ENCODE measurements around the gene BSPRY.

BSPRY gene

GRCh38 chr9:113391917-113392316 lies 42.6 kb downstream of the BSPRY start:
- CTCF ChIA-PET: interaction anchor here (4.3 kb wide), 1 partner anchor 9 kb away, joined by 28 read pairs; the partner anchor contains the start of gene ALAD
- no peak overlapping the region for H3K4me3 ChIP-seq (ENCODE audit: low read depth, low read length)
- TF ChIP-seq CTCF (IDR thresholded peaks at IDR 0.05; ENCODE audit: insufficient read depth, low read length, missing control alignments): no peak
- POLR2A ChIA-PET: interaction anchor here (0.5 to 0.6 kb wide), 2 partner anchors 18 to 52 kb away, joined by 3 to 5 read pairs; partner anchors contain the start of genes C9orf43, POLE3 and WDR31
- no peak for DNase-seq (ENCODE audit: low read depth, low spot score)

- DNase-seq (ENCODE audit: low read depth, low spot score): no peak
- CTCF ChIA-PET: interaction anchor here (0.6 to 4.3 kb wide), 4 partner anchors 8 to 88 kb away, joined by 3 to 28 read pairs (median 6); partner anchors contain the start of gene ALAD
- no peak for TF ChIP-seq CTCF (IDR thresholded peaks at IDR 0.05; ENCODE audit: insufficient read depth, low read length, missing control alignments)
- POLR2A ChIA-PET: no interaction called here
- H3K4me3 ChIP-seq (ENCODE audit: low read depth, low read length): no peak overlapping the region
Measured at GRCh38 chr9:113393281-113393680, 43.9 kb downstream of the BSPRY start.

- no peak for TF ChIP-seq CTCF (IDR thresholded peaks at IDR 0.05; ENCODE audit: insufficient read depth, low read length, missing control alignments)
- POLR2A ChIA-PET: no interaction called here
- no peak for DNase-seq (ENCODE audit: low read depth, low spot score)
- CTCF ChIA-PET: interaction anchor here (0.8 to 3.1 kb wide), 2 partner anchors 11 to 263 kb away, joined by 3 to 10 read pairs; no protein-coding TSS in a partner anchor
- no peak overlapping the region for H3K4me3 ChIP-seq (ENCODE audit: low read depth, low read length)
Measured at GRCh38 chr9:113395000-113395861, 45.9 kb downstream of the BSPRY start.

- POLR2A ChIA-PET: no interaction called here
- CTCF ChIA-PET: interaction anchor here (0.7 to 5.5 kb wide), 6 partner anchors 9 to 258 kb away, joined by 3 to 61 read pairs (median 4); partner anchors contain the start of genes C9orf43 and POLE3
- TF ChIP-seq CTCF (IDR thresholded peaks at IDR 0.05; ENCODE audit: insufficient read depth, low read length, missing control alignments): no peak
- no peak overlapping the region for H3K4me3 ChIP-seq (ENCODE audit: low read depth, low read length)
- DNase-seq (ENCODE audit: low read depth, low spot score): no peak
Measured at GRCh38 chr9:113397203-113397631, 47.9 kb downstream of the BSPRY start.

GRCh38 chr9:113398796-113399195 lies 49.5 kb downstream of the BSPRY start:
- POLR2A ChIA-PET: interaction anchor here (1.5 kb wide), 1 partner anchor 11 kb away, joined by 9 read pairs; the partner anchor contains the start of genes C9orf43 and POLE3
- DNase-seq (ENCODE audit: low read depth, low spot score): no peak
- CTCF ChIA-PET: interaction anchor here (0.9 to 9.4 kb wide), 7 partner anchors 11 to 259 kb away, joined by 3 to 135 read pairs (median 4); partner anchors contain the start of genes C9orf43 and POLE3
- H3K4me3 ChIP-seq (ENCODE audit: low read depth, low read length): no peak overlapping the region
- TF ChIP-seq CTCF (IDR thresholded peaks at IDR 0.05; ENCODE audit: insufficient read depth, low read length, missing control alignments): no peak

- DNase-seq (ENCODE audit: low read depth, low spot score): no peak
- ChIA-PET CTCF (interaction anchor here (1.0 to 9.4 kb wide), 12 partner anchors 7 to 496 kb away, joined by 3 to 135 read pairs (median 8); partner anchors contain the start of genes C9orf43, CDC26, POLE3 and PRPF4), POLR2A (no interaction called here)
- H3K4me3 ChIP-seq (ENCODE audit: low read depth, low read length): peak overlapping the region; percentile 92
- TF ChIP-seq CTCF (IDR thresholded peaks at IDR 0.05; ENCODE audit: insufficient read depth, low read length, missing control alignments): no peak
Measured at GRCh38 chr9:113399646-113400200, 50.4 kb downstream of the BSPRY start.
